Measurements from ENCODE around the gene GMPR2.

GMPR2 gene

GRCh38 chr14:24270537-24271133 lies 37.9 kb downstream of the GMPR2 start:
- no peak for DNase-seq

- DNase-seq = peak; percentile 91
These were observed 38.6 kb downstream of the GMPR2 start, which contains the start of gene RABGGTA for GRCh38 chr14:24271134-24271833. RABGGTA (minus strand) TSS chr14:24271597; CDS start chr14:24271115, 482 bp downstream.

- DNase-seq = no peak
These were observed 39.1 kb downstream of the GMPR2 start for GRCh38 chr14:24271834-24272263.

DNA sequence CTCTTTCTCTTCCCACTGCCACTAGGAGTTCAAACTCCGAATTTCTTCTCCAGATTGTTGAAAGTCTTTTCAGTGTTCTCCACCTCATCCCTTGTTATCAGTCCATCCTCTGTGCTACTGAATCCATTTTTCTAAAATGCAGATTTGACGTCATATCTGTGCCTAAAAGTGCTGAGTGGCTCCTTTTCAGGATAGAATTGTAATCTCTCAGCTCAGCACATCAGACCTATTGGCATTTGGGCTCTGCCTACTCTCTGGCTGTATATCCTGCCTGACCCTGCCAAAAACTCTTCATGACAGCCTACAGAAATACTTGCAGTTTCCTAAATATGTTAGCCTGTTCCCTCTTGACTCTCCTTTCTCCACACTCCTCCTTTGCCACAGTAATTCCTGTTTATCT lies 39.7 kb downstream of the GMPR2 start:
- DNase-seq = no peak

DNA sequence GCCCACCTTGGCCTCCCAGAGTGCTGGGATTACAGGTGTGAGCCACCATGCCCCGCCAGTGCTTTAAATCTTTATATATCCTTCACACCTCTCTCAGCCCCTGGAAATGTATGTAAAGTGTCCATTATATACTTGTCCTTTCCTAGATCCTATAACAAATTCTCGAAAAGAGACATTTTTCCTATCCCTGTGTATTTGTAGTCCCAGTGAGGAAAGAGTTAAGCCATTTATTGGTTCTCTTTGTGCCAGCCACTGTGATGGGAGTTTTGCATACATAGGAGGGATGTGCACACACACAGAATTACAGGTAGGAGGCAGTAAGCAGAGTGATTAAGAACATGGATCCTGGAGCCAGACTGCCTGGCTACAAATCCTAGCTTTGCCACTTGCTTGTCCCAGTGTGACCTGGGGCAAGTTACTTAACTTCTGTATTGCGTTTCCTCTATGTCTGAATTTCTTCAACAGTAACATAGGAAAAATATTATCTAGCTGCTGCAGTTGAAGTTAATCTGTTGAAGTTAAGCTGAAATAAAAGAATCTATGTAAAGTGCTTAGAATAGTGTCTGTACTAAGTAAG lies 40.8 kb downstream of the GMPR2 start:
- no peak for DNase-seq

- peak; percentile 66 for DNase-seq
These were observed 41.4 kb downstream of the GMPR2 start for GRCh38 chr14:24274101-24274543.

GRCh38 chr14:24277071-24277470 lies 44.3 kb downstream of the GMPR2 start:
- no peak for DNase-seq

- peak; percentile 60 for DNase-seq
These were observed 45.0 kb downstream of the GMPR2 start for GRCh38 chr14:24277606-24278321.

GRCh38 chr14:24278424-24278823 lies 45.7 kb downstream of the GMPR2 start:
- no peak for DNase-seq

DNA sequence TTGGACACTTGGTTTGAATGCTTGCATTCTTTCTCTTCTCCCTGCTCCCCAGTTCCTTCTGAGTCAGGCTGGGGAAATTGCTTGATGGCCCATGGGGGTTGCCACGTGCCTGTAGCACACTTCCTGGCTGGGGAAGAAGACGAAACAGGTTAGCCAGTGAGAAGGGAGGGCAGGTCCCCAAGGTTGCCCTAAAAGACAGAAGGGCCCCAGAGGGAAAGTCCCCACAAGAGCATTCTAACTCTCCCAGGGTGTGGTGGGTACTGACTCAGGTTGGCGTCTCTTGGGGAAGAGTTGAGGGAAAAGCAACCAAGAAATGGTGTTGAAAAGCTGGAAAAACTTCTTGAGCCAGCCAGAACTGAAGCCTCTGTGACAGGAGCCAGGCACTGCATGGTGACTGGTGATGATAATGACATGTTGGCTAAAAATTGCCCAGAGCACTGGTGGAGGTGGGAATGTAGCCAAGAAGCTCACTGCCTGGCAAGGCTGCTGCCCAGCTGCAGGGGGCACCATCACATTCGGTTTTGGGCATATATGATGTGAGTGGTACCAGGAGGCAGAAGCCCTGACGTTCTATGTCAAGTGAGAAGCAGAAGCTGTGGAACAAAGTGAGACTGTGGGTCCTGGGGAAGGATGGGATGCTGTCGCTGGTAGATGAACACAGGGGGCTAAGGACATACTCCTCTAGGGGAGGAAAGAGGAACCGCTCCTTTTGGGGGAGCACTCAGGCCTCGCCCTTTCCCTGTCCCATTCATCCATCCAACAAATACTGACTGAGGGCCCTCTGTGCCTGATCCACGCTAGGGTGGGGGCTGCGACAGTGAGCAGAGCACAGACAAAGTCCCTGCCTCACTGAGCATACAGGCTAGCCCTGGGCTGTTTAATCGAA lies 46.8 kb downstream of the GMPR2 start:
- DNase-seq = peak; percentile 66

DNA sequence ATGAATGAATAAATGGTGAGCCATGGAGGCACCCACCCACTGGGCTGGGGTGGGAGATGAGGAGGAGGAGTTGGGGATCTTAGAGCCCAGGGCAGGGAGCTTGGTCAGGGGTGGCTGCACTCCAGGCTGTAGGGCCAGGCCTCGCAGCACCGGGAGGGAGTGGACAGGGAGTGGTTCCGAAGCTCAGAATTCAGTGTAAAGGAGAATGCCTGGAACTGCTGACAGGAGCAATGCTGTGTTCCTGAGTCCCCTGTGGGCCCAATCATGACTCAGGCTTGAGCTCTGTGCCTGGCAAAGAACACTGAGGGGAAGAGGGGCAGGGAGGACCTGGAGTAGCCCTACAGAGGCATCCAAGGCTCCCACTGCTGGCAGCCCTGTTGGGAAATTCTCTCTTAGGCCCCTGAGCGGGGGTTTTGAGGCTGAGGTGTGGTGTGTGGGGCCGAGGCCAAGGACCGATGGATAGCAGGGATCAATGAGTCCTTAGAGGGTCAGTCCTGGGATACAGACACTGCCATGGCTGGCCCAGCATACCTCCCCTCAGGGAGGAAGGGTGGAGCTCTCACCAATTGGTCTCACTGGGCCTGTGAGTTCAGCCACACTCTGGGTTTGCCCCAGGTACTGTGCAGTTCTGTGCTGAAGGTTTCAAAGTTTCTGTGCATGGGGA lies 48.2 kb downstream of the GMPR2 start:
- no peak for DNase-seq

- DNase-seq = no peak
These were observed 48.9 kb downstream of the GMPR2 start for GRCh38 chr14:24281636-24282035.

- no peak for DNase-seq
These were observed 50.0 kb downstream of the GMPR2 start for GRCh38 chr14:24282736-24283135.

DNA sequence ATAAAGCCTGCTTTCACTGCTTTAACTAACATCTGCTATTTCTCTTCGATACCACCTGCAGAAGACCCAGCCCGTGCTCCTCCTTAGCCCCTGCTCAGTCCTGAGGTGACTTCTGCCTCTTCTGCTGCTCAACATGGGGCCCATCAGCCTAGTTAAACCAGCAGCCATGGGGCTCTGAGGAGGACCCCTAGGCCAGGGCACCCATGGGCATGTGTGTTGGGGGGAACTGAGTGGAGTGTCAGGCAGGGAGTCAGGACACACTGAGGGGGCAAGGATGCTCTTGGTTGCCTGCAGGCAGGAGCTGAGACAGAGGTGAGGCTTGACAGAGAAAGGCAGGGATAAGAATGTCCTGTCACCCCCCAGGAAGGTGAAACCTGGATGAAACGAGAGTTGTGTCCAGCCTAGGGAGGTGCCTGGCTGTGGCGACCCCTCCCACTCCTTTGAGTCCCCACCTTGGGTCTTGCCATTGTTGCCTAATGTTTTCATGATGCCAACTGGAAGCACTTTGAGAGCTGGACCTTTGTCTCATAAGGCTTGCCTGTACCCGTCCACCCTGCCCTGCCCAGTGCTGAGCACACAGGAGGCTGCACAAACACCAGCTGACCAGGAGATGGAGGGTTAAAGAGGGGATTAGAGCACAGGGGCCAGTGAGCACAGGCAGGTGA lies 51.2 kb downstream of the GMPR2 start:
- no peak for DNase-seq

DNA sequence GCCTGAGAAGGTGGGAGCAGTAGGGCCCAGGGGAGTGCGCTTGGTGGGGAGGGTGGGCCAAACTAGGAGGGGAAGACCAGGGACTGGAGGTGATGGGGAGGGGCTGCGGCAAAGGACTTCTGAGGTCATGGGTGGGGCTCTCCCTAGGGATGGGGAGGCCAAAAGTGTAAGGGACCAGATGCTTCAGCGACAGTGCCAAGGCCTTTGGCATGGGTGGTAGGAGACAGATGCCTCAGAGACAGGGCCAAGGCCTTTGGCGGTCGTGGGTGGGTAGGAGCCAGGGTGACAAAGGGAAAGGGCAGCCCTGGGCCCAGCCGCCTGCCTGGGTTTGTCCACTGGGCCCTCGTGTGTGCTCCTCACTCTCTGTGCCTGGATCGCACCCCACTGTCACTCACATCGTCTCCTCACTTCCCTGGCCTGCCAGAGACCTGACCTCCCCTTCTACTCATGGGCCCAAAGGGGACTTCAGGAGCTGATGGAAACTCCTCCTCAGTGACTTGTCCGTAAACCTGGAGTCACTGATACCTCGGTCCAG lies 51.8 kb downstream of the GMPR2 start:
- no peak for DNase-seq

DNA sequence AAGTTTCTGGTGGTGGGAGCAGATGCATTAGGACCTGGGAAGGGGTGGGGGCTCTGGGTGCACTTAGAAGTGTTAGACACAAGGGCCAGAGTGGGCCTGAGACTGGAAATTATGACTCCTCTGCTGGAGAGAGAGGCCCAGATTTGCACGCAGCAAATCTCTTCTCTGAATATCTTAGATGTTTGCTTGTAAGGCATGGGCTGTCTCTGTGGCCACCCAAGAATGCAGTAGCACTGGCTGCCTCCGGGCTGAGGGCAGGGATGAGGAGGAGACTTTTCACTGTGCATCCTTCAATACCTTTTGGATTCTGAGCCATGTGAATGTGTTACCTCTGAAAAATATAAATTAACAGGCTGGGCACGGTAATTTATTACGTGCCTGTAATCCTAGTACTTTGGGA lies 52.6 kb downstream of the GMPR2 start:
- DNase-seq = no peak

DNA sequence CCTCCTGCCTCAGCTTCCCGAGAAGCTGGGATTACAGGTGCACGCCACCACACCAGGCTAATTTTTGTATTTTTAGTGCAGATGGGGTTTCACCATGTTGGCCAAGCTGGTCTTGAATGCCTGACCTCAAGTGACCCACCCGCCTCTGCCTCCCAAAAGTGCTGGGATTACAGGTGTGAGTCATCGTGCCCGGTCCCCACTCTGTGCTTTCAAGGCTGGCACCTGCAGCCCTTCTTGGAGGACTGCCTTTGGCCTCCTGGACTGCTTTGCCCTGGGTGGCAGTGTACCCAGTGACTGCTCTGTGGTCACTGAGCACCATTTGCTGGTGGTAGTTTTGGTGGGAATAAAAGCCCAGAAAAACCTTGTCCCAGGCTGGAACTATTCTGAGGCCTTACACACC lies 54.3 kb downstream of the GMPR2 start:
- DNase-seq = no peak

All from activated CD4-positive, alpha-beta T cell treated with anti-CD3 and anti-CD28 coated beads for 48 hours (primary cell).